WERI-Rb-1 (cell line): Measurements from ENCODE around the gene FCN3.

ENCODE experiments used
- DNase-seq: peaks from one replicate; pipeline ENCODE4 v3.0.0-alpha.2; 2020
- H3K27ac ChIP-seq: fragments of 250-450 bp; sonication (Bioruptor Pico); 2 replicates; pipeline ENCODE4 v1.5.1; 2020; ENCODE audit warnings: mild to moderate bottlenecking, moderate library complexity
- H3K27me3 ChIP-seq: fragments of 250-450 bp; sonication (Bioruptor Pico); 2 replicates; pipeline ENCODE4 v1.5.1; 2021; ENCODE audit warnings: mild to moderate bottlenecking, low read depth, moderate library complexity; ENCODE audit not compliant: insufficient read depth, severe bottlenecking
- H3K36me3 ChIP-seq: fragments of 250-450 bp; sonication (Bioruptor Pico); 2 replicates; pipeline ENCODE4 v1.5.1; 2020; ENCODE audit warnings: mild to moderate bottlenecking, moderate library complexity
- H3K4me3 ChIP-seq: 2 replicates; pipeline ENCODE4 v1.5.1; 2011; ENCODE audit warnings: low read depth, mild to moderate bottlenecking, control low read depth, low read length
- H3K9me3 ChIP-seq: fragments of 250-450 bp; sonication (Bioruptor Pico); 2 replicates; pipeline ENCODE4 v1.5.1; 2021; ENCODE audit warnings: mild to moderate bottlenecking, moderate library complexity; ENCODE audit not compliant: severe bottlenecking
- TF ChIP-seq, protein P1 (sequence below): IDR thresholded peaks from 2 replicates; pipeline ENCODE4 v1.5.1; 2011; ENCODE audit warnings: low read depth, mild to moderate bottlenecking, control low read depth, inconsistent platforms, low read length

The FCN3 gene

DNA sequence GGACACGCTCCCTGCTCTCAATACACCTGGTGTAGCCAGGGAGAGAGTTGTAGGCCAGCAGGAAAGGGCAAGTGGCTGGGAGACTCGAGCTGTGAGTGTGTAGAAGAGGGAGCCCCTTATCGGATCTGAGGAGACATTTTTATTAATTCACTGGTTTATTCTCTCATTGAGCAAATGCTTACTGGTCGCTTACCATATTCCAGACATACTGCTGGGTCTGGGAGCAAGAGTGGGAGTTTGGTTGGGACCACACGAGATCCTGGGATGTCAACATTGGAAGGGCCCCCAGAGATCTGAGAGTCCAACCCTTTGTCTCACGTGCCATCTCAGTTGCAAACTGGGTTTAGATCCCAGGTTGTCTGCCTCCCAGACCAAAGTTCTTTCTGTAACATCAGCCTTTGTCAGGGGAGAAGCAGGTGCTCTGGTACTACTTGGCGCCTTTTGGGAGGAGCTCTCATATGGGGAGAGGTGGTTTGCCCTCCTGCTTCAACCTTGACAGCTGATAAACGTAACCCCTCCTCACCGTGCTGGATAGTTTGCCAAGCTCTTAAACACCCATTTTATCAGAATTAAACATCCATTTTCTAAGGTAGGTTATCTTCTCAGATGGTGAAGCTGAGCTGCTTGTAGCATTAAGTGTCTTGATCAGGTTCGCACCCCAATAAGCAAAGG, 51.9 kb downstream of the FCN3 start:
- H3K36me3 ChIP-seq: peaks cover 27% of the 10 kb centered on the region
- H3K27ac ChIP-seq: peak overlapping the region; percentile 85
- H3K27me3 ChIP-seq: no peaks in the 10 kb centered on the region
- TF ChIP-seq, protein P1, sequence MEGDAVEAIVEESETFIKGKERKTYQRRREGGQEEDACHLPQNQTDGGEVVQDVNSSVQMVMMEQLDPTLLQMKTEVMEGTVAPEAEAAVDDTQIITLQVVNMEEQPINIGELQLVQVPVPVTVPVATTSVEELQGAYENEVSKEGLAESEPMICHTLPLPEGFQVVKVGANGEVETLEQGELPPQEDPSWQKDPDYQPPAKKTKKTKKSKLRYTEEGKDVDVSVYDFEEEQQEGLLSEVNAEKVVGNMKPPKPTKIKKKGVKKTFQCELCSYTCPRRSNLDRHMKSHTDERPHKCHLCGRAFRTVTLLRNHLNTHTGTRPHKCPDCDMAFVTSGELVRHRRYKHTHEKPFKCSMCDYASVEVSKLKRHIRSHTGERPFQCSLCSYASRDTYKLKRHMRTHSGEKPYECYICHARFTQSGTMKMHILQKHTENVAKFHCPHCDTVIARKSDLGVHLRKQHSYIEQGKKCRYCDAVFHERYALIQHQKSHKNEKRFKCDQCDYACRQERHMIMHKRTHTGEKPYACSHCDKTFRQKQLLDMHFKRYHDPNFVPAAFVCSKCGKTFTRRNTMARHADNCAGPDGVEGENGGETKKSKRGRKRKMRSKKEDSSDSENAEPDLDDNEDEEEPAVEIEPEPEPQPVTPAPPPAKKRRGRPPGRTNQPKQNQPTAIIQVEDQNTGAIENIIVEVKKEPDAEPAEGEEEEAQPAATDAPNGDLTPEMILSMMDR: no peak
- H3K4me3 ChIP-seq: peak overlapping the region; percentile 100
- no peak for DNase-seq
- no peaks in the 10 kb centered on the region for H3K9me3 ChIP-seq

DNA sequence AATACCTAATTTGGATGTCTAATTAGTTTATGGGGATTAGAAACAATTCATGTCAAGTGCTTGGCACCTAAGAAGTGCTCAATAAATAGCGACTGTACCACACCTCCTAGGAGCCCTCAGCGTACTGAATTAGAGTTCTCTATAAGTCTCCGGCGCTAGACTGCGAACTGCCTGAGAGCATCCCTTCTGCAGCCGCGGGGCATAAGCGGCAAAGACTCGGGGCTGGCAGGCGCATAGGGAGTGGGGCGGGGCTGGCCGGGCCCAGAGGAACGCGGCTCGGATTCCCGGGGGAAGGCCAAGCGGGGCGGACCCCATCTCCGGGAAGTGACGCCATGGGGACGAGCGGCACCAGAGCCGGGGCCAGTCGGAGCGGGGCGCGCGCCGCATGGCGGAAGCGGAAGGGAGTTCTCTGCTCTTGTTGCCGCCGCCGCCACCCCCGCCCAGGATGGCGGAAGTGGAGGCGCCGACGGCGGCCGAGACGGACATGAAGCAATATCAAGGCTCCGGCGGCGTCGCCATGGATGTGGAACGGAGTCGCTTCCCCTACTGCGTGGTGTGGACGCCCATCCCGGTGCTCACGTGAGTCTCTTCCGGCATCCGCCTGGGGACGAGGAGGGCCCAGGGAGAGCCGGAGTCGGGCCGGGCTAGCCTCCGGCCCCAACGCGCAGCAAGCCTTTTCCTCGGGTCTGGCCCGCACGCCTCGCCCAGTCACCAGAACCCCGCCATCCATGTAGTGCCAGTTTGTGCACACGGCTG, 52.6 kb downstream of the FCN3 start, which contains the start of gene TMEM222:
TSS of gene TMEM222 (plus strand) at position 351 of the 756 bp plus-strand sequence. CDS start at position 386, 35 bp downstream.
- Histone ChIP-seq H3K9me3 (no peaks in the 10 kb centered on the region), H3K27me3 (no peaks in the 10 kb centered on the region), H3K36me3 (peaks cover 27% of the 10 kb centered on the region), H3K27ac (peak within 1 kb of the TSS; percentile 85), H3K4me3 (peak within 1 kb of the TSS; percentile 100)
- TF ChIP-seq, protein P1: no peak
- peak; percentile 96 for DNase-seq
